ENCODE data around the gene TRAPPC14. TPM values are rescaled to one million over a fixed set of nuclear protein-coding genes. Genes with fewer than 3 reads are reported as not detected.
A peak's percentile ranks its signal among the peaks of the same experiment; 100 is the strongest.
"Not testable (repeated sequence)": the region's sequence is repeated elsewhere in the genome, so short reads cannot be mapped to it uniquely, and the experiment has no call there.

Gene TRAPPC14
- total RNA-seq, 1 experiment from 2014 or later, result 23.4 TPM

GRCh38 chr7:100130608-100131453, 27.7 kb downstream of the TRAPPC14 start:
- POLR2A ChIA-PET (ENCODE audit: unreplicated experiment), result interaction anchor here (0.5 to 0.8 kb wide), 4 partner anchors 19 to 325 kb away, joined by 3 to 10 read pairs (median 6); no protein-coding TSS in a partner anchor
- Histone ChIP-seq H3K9me3 (ENCODE audit: insufficient read depth, low read depth) (no peaks in the 10 kb centered on the region), H2AFZ (peak overlapping the region; percentile 71; the same call in 1 of the 2 replicates), H3K27ac (peak overlapping the region; percentile 46), H3K9me2 (ENCODE audit: insufficient read depth) (no peaks in the 10 kb centered on the region), H4K20me1 (ENCODE audit: insufficient read depth) (no peaks in the 10 kb centered on the region), H3F3A (ENCODE audit: insufficient read depth, low read depth) (peaks cover 30% of the 10 kb centered on the region), H3K36me3 (ENCODE audit: low read depth) (no peaks in the 10 kb centered on the region), H3K79me2 (ENCODE audit: low read depth) (peaks cover 6% of the 10 kb centered on the region; the same call in 1 of the 2 replicates), H3K27me3 (ENCODE audit: insufficient read depth, low read depth) (no peaks in the 10 kb centered on the region), H3K4me1 (replicated peaks; ENCODE audit: insufficient read depth) (peaks cover 12% of the 10 kb centered on the region; the same call in 1 of the 2 replicates), H3K4me2 (peak overlapping the region; percentile 57), H3K4me3 (no peak overlapping the region; the same call in 1 of the 2 replicates)
- no peak for TF ChIP-seq EZH2 (IDR thresholded peaks at IDR 0.05; ENCODE audit: low read depth)
- TF ChIP-seq CTCF (conservative IDR thresholded peaks at IDR 0.05), result peak; percentile 89
- DNase-seq, result peak; percentile 39 to 86
- CTCF ChIA-PET, result interaction anchor here (0.6 to 1.1 kb wide), 5 partner anchors 22 to 137 kb away, joined by 3 to 10 read pairs (median 4); partner anchors contain the start of gene AP4M1
- BruUV-seq (replicated peaks), result no TSS peak
- intact Hi-C loops (cut with micrococcal nuclease; ENCODE audit: unreplicated experiment), result loop anchor here (1.0 to 10.0 kb wide), 5 partner anchors 50 to 724 kb away; partner anchors contain the start of genes SLC12A9 and ZNF3

GRCh38 chr7:100130220-100130607, 28.3 kb downstream of the TRAPPC14 start:
- not testable (repeated sequence) for H3K79me2 ChIP-seq (ENCODE audit: low read depth); H3K27me3 ChIP-seq (ENCODE audit: insufficient read depth, low read depth); H3K4me3 ChIP-seq; H3K9me3 ChIP-seq (ENCODE audit: insufficient read depth, low read depth); BruUV-seq (replicated peaks); H3K36me3 ChIP-seq (ENCODE audit: low read depth); H3K9me2 ChIP-seq (ENCODE audit: insufficient read depth); H4K20me1 ChIP-seq (ENCODE audit: insufficient read depth)
- H3K4me2 ChIP-seq, result peak overlapping the region; percentile 57; the same call in 1 of the 2 replicates
- H3K27ac ChIP-seq, result peak overlapping the region; percentile 46
- H3F3A ChIP-seq (ENCODE audit: insufficient read depth, low read depth), result peaks cover 34% of the 10 kb centered on the region
- CTCF ChIA-PET, result interaction anchor here (0.6 to 1.1 kb wide), 3 partner anchors 28 to 136 kb away, joined by 3 to 4 read pairs (median 3); partner anchors contain the start of gene AP4M1
- peak; percentile 42 to 94 for DNase-seq
- POLR2A ChIA-PET (ENCODE audit: unreplicated experiment), result interaction anchor here (0.6 to 0.8 kb wide), 3 partner anchors 29 to 326 kb away, joined by 4 to 10 read pairs (median 6); partner anchors contain the start of gene MCM7
- H2AFZ ChIP-seq, result 0 out of 2 replicates have a peak overlapping the region, but pooled peaks have one; percentile 71
- intact Hi-C loops (cut with micrococcal nuclease; ENCODE audit: unreplicated experiment), result loop anchor here (5.0 to 10.0 kb wide), 2 partner anchors 222 to 725 kb away; partner anchors contain the start of gene SLC12A9
- H3K4me1 ChIP-seq (replicated peaks; ENCODE audit: insufficient read depth), result peaks cover 18% of the 10 kb centered on the region; the same call in 1 of the 2 replicates

- Histone ChIP-seq H3K4me1 (replicated peaks; ENCODE audit: insufficient read depth) (peaks cover 19% of the 10 kb centered on the region; the same call in 1 of the 2 replicates), H3K4me3 (no peak overlapping the region), H3K9me2 (ENCODE audit: insufficient read depth) (no peaks in the 10 kb centered on the region), H3K79me2 (ENCODE audit: low read depth) (peaks cover 8% of the 10 kb centered on the region; the same call in 1 of the 2 replicates), H3K27me3 (ENCODE audit: insufficient read depth, low read depth) (no peaks in the 10 kb centered on the region), H3K36me3 (ENCODE audit: low read depth) (no peaks in the 10 kb centered on the region), H3K27ac (no peak overlapping the region), H3K4me2 (no peak overlapping the region), H2AFZ (no peak overlapping the region), H4K20me1 (ENCODE audit: insufficient read depth) (no peaks in the 10 kb centered on the region), H3K9me3 (ENCODE audit: insufficient read depth, low read depth) (no peaks in the 10 kb centered on the region), H3F3A (ENCODE audit: insufficient read depth, low read depth) (peaks cover 42% of the 10 kb centered on the region)
- intact Hi-C loops (cut with micrococcal nuclease; ENCODE audit: unreplicated experiment), result no loop called here
- TF ChIP-seq EZH2 (IDR thresholded peaks at IDR 0.05; ENCODE audit: low read depth) (no peak), CTCF (conservative IDR thresholded peaks at IDR 0.05) (no peak)
- no TSS peak for BruUV-seq (replicated peaks)
- POLR2A ChIA-PET (ENCODE audit: unreplicated experiment), result no interaction called here
- DNase-seq, result no peak
- CTCF ChIA-PET, result interaction anchor here (0.5 to 0.6 kb wide), 2 partner anchors 45 to 1027 kb away, joined by 4 to 10 read pairs; no protein-coding TSS in a partner anchor
Observed at GRCh38 chr7:100128637-100128963, 29.9 kb downstream of the TRAPPC14 start.
